Neural cell (in vitro differentiated cells): ENCODE results near the gene PDZRN3. TPM values are rescaled to one million over a fixed set of nuclear protein-coding genes. Genes with fewer than 3 reads are reported as not detected.
A peak's percentile ranks its signal among the peaks of the same experiment; 100 is the strongest.

Experiments used
- H2AFZ ChIP-seq: fragments of 200-600, 300-800 bp; sonication (generic), shearing (Covaris generic); 2 replicates; pipeline ENCODE4 v1.6.0; 2014; ENCODE audit warnings: low read depth, mild to moderate bottlenecking, antibody characterized with exemption, low read length, moderate library complexity
- H3F3A ChIP-seq: fragments of 200-600 bp; shearing (Covaris generic); 2 replicates; pipeline ENCODE4 v1.6.1; 2016; ENCODE audit warnings: mild to moderate bottlenecking, moderate library complexity, mixed read lengths, antibody characterized with exemption, low read length; ENCODE audit not compliant: insufficient read depth, poor library complexity, severe bottlenecking
- H3K27ac ChIP-seq: fragments of 200-600, 300-800 bp; sonication (generic), shearing (Covaris generic); 2 replicates; pipeline ENCODE4 v1.5.1; 2014; ENCODE audit warnings: mild to moderate bottlenecking, low read length, moderate library complexity
- H3K27me3 ChIP-seq: fragments of 300-800, 200-600 bp; sonication (generic), shearing (Covaris generic); 2 replicates; pipeline ENCODE4 v1.6.0; 2014; ENCODE audit warnings: mild to moderate bottlenecking, low read depth, low read length, moderate library complexity; ENCODE audit not compliant: insufficient read depth
- H3K36me3 ChIP-seq: fragments of 300-800, 200-600 bp; sonication (generic), shearing (Covaris generic); 2 replicates; pipeline ENCODE4 v1.5.1; 2014; ENCODE audit warnings: mild to moderate bottlenecking, antibody characterized with exemption, low read length, moderate library complexity; ENCODE audit not compliant: insufficient read depth
- H3K4me2 ChIP-seq: fragments of 300-800, 200-600 bp; sonication (generic), shearing (Covaris generic); 2 replicates; pipeline ENCODE4 v1.6.0; 2014; ENCODE audit warnings: mild to moderate bottlenecking, low read length
- H3K4me3 ChIP-seq: fragments of 300-800, 200-600 bp; sonication (generic), shearing (Covaris generic); 2 replicates; pipeline ENCODE4 v1.5.1; 2014; ENCODE audit warnings: mild to moderate bottlenecking, low read length, moderate library complexity
- H3K79me2 ChIP-seq: fragments of 200-600 bp; shearing (Covaris generic); replicated peaks from 2 replicates; pipeline ENCODE4 v1.6.0; 2014; ENCODE audit warnings: mild to moderate bottlenecking, low read length, moderate library complexity; ENCODE audit not compliant: insufficient read depth
- H3K9ac ChIP-seq: fragments of 300-800, 200-600 bp; sonication (generic), shearing (Covaris generic); 2 replicates; pipeline ENCODE4 v1.6.1; 2016; ENCODE audit warnings: mild to moderate bottlenecking, low read length, mixed read lengths
- H3K9me2 ChIP-seq: fragments of 200-600 bp; shearing (Covaris generic); 2 replicates; pipeline ENCODE4 v1.6.1; 2016; ENCODE audit warnings: mild to moderate bottlenecking, low read length, mixed read lengths; ENCODE audit not compliant: insufficient read depth
- H3K9me3 ChIP-seq: fragments of 200-600, 300-800 bp; sonication (generic), shearing (Covaris generic); 2 replicates; pipeline ENCODE4 v1.6.1; 2016; ENCODE audit warnings: mild to moderate bottlenecking, mixed run types, low read length, moderate library complexity, mixed read lengths
- H4K20me1 ChIP-seq: fragments of 200-600 bp; shearing (Covaris generic); 2 replicates; pipeline ENCODE4 v1.6.1; 2016; ENCODE audit warnings: mild to moderate bottlenecking, mixed run types; ENCODE audit not compliant: insufficient read depth
- CTCF ChIP-seq: fragments of 450-650 bp; IDR thresholded peaks from 2 replicates; pipeline ENCODE4 v1.5.1; 2014; ENCODE audit warnings: antibody characterized with exemption, mild to moderate bottlenecking, moderate library complexity; ENCODE audit not compliant: poor library complexity, severe bottlenecking
- EP300 ChIP-seq: fragments of 450-650 bp; conservative IDR thresholded peaks from 2 replicates; pipeline ENCODE4 v1.6.1; 2014; ENCODE audit warnings: antibody characterized with exemption, mild to moderate bottlenecking, moderate library complexity; ENCODE audit not compliant: poor library complexity, severe bottlenecking
- EZH2 ChIP-seq: fragments of 200-600, 300-800 bp; shearing (Covaris generic), sonication (generic); IDR thresholded peaks from 2 replicates; pipeline ENCODE4 v1.6.1; 2014; ENCODE audit warnings: antibody characterized with exemption, low read length, borderline replicate concordance, mild to moderate bottlenecking; ENCODE audit not compliant: insufficient read depth, poor library complexity, severe bottlenecking
- MXI1 ChIP-seq: fragments of 450-650 bp; conservative IDR thresholded peaks from 2 replicates; pipeline ENCODE4 v1.6.1; 2014; ENCODE audit warnings: antibody characterized with exemption, mild to moderate bottlenecking; ENCODE audit not compliant: poor library complexity, severe bottlenecking
- POLR2AphosphoS5 ChIP-seq: IDR thresholded peaks from 2 replicates; pipeline ENCODE4 v1.6.1; 2012
- RAD21 ChIP-seq: fragments of 450-650 bp; conservative IDR thresholded peaks from 2 replicates; pipeline ENCODE4 v1.6.1; 2014; ENCODE audit warnings: antibody characterized with exemption, mild to moderate bottlenecking, moderate library complexity
- REST ChIP-seq: IDR thresholded peaks from 2 replicates; pipeline ENCODE4 v1.6.1; 2012; ENCODE audit warnings: borderline replicate concordance
- SMC3 ChIP-seq: fragments of 450-650 bp; conservative IDR thresholded peaks from 2 replicates; pipeline ENCODE4 v1.6.1; 2014; ENCODE audit warnings: antibody characterized with exemption, mild to moderate bottlenecking, moderate library complexity; ENCODE audit not compliant: poor library complexity
- TAF1 ChIP-seq: IDR thresholded peaks from 2 replicates; pipeline ENCODE4 v1.6.1; 2012; ENCODE audit warnings: low read depth
- polyA plus RNA-seq: library from polyadenylated mRNA; depleted of rRNA; stranded (reverse); fragments of >200 nt; gene quantifications from 2 replicates; pipeline ENCODE4 v1.2.3, GENCODE V29; 2014

Gene PDZRN3
- polyA plus RNA-seq, 1 donor from 2014 or later: 1.1 TPM

- Histone ChIP-seq H3F3A (no peaks in the 10 kb centered on the region), H3K9ac (no peak overlapping the region), H3K27ac (no peak overlapping the region), H3K79me2 (no peaks in the 10 kb centered on the region), H3K9me2 (no peaks in the 10 kb centered on the region), H4K20me1 (no peaks in the 10 kb centered on the region), H3K4me3 (no peak overlapping the region), H3K9me3 (no peaks in the 10 kb centered on the region), H3K4me2 (no peak overlapping the region), H3K27me3 (no peaks in the 10 kb centered on the region), H3K36me3 (no peaks in the 10 kb centered on the region), H2AFZ (no peak overlapping the region)
- no peak for TF ChIP-seq EP300
- TF ChIP-seq EZH2: no peak
- no peak for TF ChIP-seq CTCF
- no peak for TF ChIP-seq REST
- TF ChIP-seq MXI1: no peak
- no peak for TF ChIP-seq SMC3
- no peak for TF ChIP-seq TAF1
- TF ChIP-seq POLR2AphosphoS5: no peak
- TF ChIP-seq RAD21: no peak
These were observed 175.0 kb downstream of the PDZRN3 start for GRCh38 chr3:73449774-73450173.

- Histone ChIP-seq H2AFZ (no peak overlapping the region), H3K36me3 (no peaks in the 10 kb centered on the region), H3K79me2 (no peaks in the 10 kb centered on the region), H4K20me1 (no peaks in the 10 kb centered on the region), H3K27me3 (no peaks in the 10 kb centered on the region), H3K9me3 (no peaks in the 10 kb centered on the region), H3K9ac (no peak overlapping the region), H3K4me2 (no peak overlapping the region), H3K9me2 (no peaks in the 10 kb centered on the region), H3K27ac (no peak overlapping the region), H3F3A (no peaks in the 10 kb centered on the region), H3K4me3 (peak overlapping the region; percentile 10)
- TF ChIP-seq MXI1: no peak
- TF ChIP-seq EP300: no peak
- no peak for TF ChIP-seq TAF1
- no peak for TF ChIP-seq REST
These were observed 175.9 kb downstream of the PDZRN3 start for GRCh38 chr3:73448761-73449301.
